HUES6 (cell line): ENCODE measurements around the gene MUC22.

Experiments used
- H3K27ac ChIP-seq: 2 replicates; pipeline ENCODE4 v1.7.0; 2013; ENCODE audit warnings: low read depth, mild to moderate bottlenecking, low read length, inconsistent platforms
- H3K27me3 ChIP-seq: 2 replicates; pipeline ENCODE4 v1.6.1; 2013; ENCODE audit warnings: low read length; ENCODE audit not compliant: control insufficient read depth, insufficient read depth
- H3K36me3 ChIP-seq: 2 replicates; pipeline ENCODE4 v1.6.1; 2013; ENCODE audit warnings: low read length; ENCODE audit not compliant: control insufficient read depth, insufficient read depth
- H3K4me1 ChIP-seq: 2 replicates; pipeline ENCODE4 v1.6.1; 2013; ENCODE audit warnings: low read length; ENCODE audit not compliant: control insufficient read depth, insufficient read depth
- H3K4me3 ChIP-seq: 2 replicates; pipeline ENCODE4 v1.5.1; 2013; ENCODE audit warnings: low read depth, low read length
- H3K9ac ChIP-seq: one replicate; pipeline ENCODE4 v1.6.1; 2013; ENCODE audit warnings: mild to moderate bottlenecking, low read length
- H3K9me3 ChIP-seq: 2 replicates; pipeline ENCODE4 v1.6.1; 2013; ENCODE audit warnings: low read depth, low read length; ENCODE audit not compliant: control insufficient read depth, insufficient read depth

The MUC22 gene

GRCh38 chr6:30979141-30979540 lies 31.1 kb upstream of the MUC22 start:
- Histone ChIP-seq H3K4me3 (no peak overlapping the region), H3K27me3 (no peaks in the 10 kb centered on the region), H3K27ac (no peak overlapping the region), H3K9ac (no peak overlapping the region), H3K4me1 (peaks cover 14% of the 10 kb centered on the region; the same call in 1 of the 2 replicates), H3K36me3 (no peaks in the 10 kb centered on the region), H3K9me3 (no peaks in the 10 kb centered on the region)

GRCh38 chr6:30979690-30980089 lies 30.6 kb upstream of the MUC22 start:
- Histone ChIP-seq H3K27me3 (no peaks in the 10 kb centered on the region), H3K4me3 (no peak overlapping the region), H3K9ac (no peak overlapping the region), H3K9me3 (no peaks in the 10 kb centered on the region), H3K36me3 (no peaks in the 10 kb centered on the region), H3K4me1 (peaks cover 14% of the 10 kb centered on the region; the same call in 1 of the 2 replicates), H3K27ac (no peak overlapping the region)

- no peaks in the 10 kb centered on the region for H3K36me3 ChIP-seq
- peak overlapping the region; percentile 41 for H3K4me3 ChIP-seq
- no peak overlapping the region for H3K27ac ChIP-seq
- no peaks in the 10 kb centered on the region for H3K27me3 ChIP-seq
- peaks cover 10% of the 10 kb centered on the region; the same call in 1 of the 2 replicates for H3K4me1 ChIP-seq
- no peak overlapping the region for H3K9ac ChIP-seq
- no peaks in the 10 kb centered on the region for H3K9me3 ChIP-seq
Observed at GRCh38 chr6:30981942-30982772, 28.1 kb upstream of the MUC22 start.

- Histone ChIP-seq H3K9ac (no peak within 1 kb of the TSS), H3K4me1 (peaks cover 10% of the 10 kb centered on the region; the same call in 1 of the 2 replicates), H3K27me3 (no peaks in the 10 kb centered on the region), H3K36me3 (no peaks in the 10 kb centered on the region), H3K9me3 (no peaks in the 10 kb centered on the region), H3K27ac (no peak within 1 kb of the TSS), H3K4me3 (no peak within 1 kb of the TSS)
Observed at GRCh38 chr6:30983439-30983838, 26.8 kb upstream of the MUC22 start, which contains the start of gene MUC21. TSS of gene MUC21 (plus strand) at chr6:30983718. CDS start at chr6:30983959, 241 bp downstream.

GRCh38 chr6:30985490-30985889 lies 24.8 kb upstream of the MUC22 start:
- Histone ChIP-seq H3K9ac (no peak overlapping the region), H3K4me1 (peaks cover 12% of the 10 kb centered on the region; the same call in 1 of the 2 replicates), H3K27me3 (no peaks in the 10 kb centered on the region), H3K36me3 (no peaks in the 10 kb centered on the region), H3K9me3 (no peaks in the 10 kb centered on the region), H3K4me3 (no peak overlapping the region), H3K27ac (no peak overlapping the region)

GRCh38 chr6:30987304-30987703 lies 23.0 kb upstream of the MUC22 start:
- Histone ChIP-seq H3K9me3 (no peaks in the 10 kb centered on the region), H3K27ac (no peak overlapping the region), H3K9ac (no peak overlapping the region), H3K4me3 (no peak overlapping the region), H3K4me1 (peaks cover 8% of the 10 kb centered on the region; the same call in 1 of the 2 replicates), H3K36me3 (no peaks in the 10 kb centered on the region), H3K27me3 (no peaks in the 10 kb centered on the region)

- no peaks in the 10 kb centered on the region for H3K36me3 ChIP-seq
- no peaks in the 10 kb centered on the region for H3K9me3 ChIP-seq
- H3K4me3 ChIP-seq, result no peak overlapping the region
- H3K4me1 ChIP-seq, result peaks cover 4% of the 10 kb centered on the region; the same call in 1 of the 2 replicates
- no peak overlapping the region for H3K27ac ChIP-seq
- H3K9ac ChIP-seq, result no peak overlapping the region
- H3K27me3 ChIP-seq, result no peaks in the 10 kb centered on the region
Observed at GRCh38 chr6:30988209-30988825, 22.0 kb upstream of the MUC22 start.

- no peak overlapping the region for H3K27ac ChIP-seq
- H3K36me3 ChIP-seq, result no peaks in the 10 kb centered on the region
- no peak overlapping the region for H3K9ac ChIP-seq
- H3K4me3 ChIP-seq, result no peak overlapping the region
- H3K27me3 ChIP-seq, result no peaks in the 10 kb centered on the region
- H3K9me3 ChIP-seq, result peaks cover 8% of the 10 kb centered on the region
- H3K4me1 ChIP-seq, result peaks cover 4% of the 10 kb centered on the region; the same call in 1 of the 2 replicates
Observed at GRCh38 chr6:30990422-30991086, 19.7 kb upstream of the MUC22 start.

- H3K9me3 ChIP-seq, result peaks cover 8% of the 10 kb centered on the region
- H3K27me3 ChIP-seq, result no peaks in the 10 kb centered on the region
- H3K4me1 ChIP-seq, result peaks cover 4% of the 10 kb centered on the region; the same call in 1 of the 2 replicates
- H3K36me3 ChIP-seq, result no peaks in the 10 kb centered on the region
- no peak overlapping the region for H3K9ac ChIP-seq
- no peak overlapping the region for H3K4me3 ChIP-seq
- no peak overlapping the region for H3K27ac ChIP-seq
Observed at GRCh38 chr6:30991891-30992290, 18.4 kb upstream of the MUC22 start.

GRCh38 chr6:30997301-30997700 lies 13.0 kb upstream of the MUC22 start:
- Histone ChIP-seq H3K27ac (no peak overlapping the region), H3K4me3 (no peak overlapping the region), H3K4me1 (no peaks in the 10 kb centered on the region; the same call in 1 of the 2 replicates), H3K36me3 (no peaks in the 10 kb centered on the region), H3K9ac (no peak overlapping the region), H3K9me3 (peaks cover 8% of the 10 kb centered on the region), H3K27me3 (no peaks in the 10 kb centered on the region)
